SK-N-SH (cell line): ENCODE results near the gene SPTBN1. TPM values are rescaled to one million over a fixed set of nuclear protein-coding genes. Genes with fewer than 3 reads are reported as not detected.

Experiments used
- CTCF ChIA-PET: fragments of 300-600, 350-600 bp; formaldehyde crosslinking; extraction: SDS; loops from one replicate; lab custom pipeline; 2021; lab: Yijun Ruan, JAX
- POLR2A ChIA-PET: fragments of 350-600 bp; sonication (Branson Sonifier 250); formaldehyde crosslinking; extraction: SDS; loops from one replicate; lab custom pipeline; 2020; ENCODE audit warnings: antibody characterized with exemption, inconsistent platforms; lab: Yijun Ruan, JAX
- DNase-seq: peaks from one replicate; pipeline ENCODE4 v3.0.0; 2012
- H2AFZ ChIP-seq: fragments of 200-600 bp; sonication (generic); 2 replicates; pipeline ENCODE4 v1.8.1; 2016; ENCODE audit warnings: antibody characterized with exemption, mild to moderate bottlenecking, low read depth
- H3F3A ChIP-seq: fragments of 200-600 bp; sonication (generic); replicated peaks from 2 replicates; pipeline ENCODE3; 2016; ENCODE audit warnings: antibody characterized with exemption, mild to moderate bottlenecking; ENCODE audit not compliant: insufficient read depth
- H3K27ac ChIP-seq, 2 experiments: fragments of 200-500 bp in 1 of 2; fragments of 200-600 bp in 1 of 2; sonication (Bioruptor generic) in 1 of 2; sonication (generic), shearing (Covaris generic) in 1 of 2; 2 replicates each; pipeline versions ENCODE4 v1.5.1 to v1.6.1; 2014 to 2016; ENCODE audit warnings: low read depth in 2 of 2, inconsistent platforms in 1 of 2, low read length in 1 of 2, mild to moderate bottlenecking in 1 of 2, mixed read lengths in 1 of 2
- H3K27me3 ChIP-seq: fragments of 200-600 bp; sonication (generic), shearing (Covaris generic); 2 replicates; pipeline ENCODE4 v1.6.1; 2016; ENCODE audit warnings: mixed run types; ENCODE audit not compliant: insufficient read depth
- H3K36me3 ChIP-seq, 2 experiments: fragments of 200-500 bp in 1 of 2; fragments of 200-600 bp in 1 of 2; sonication (Bioruptor generic) in 1 of 2; sonication (generic) in 1 of 2; replicated peaks in 1 of 2; 2 replicates each; pipeline versions ENCODE3 to v1.5.1; 2014 to 2016; ENCODE audit warnings: low read length in 1 of 2, mild to moderate bottlenecking in 1 of 2; ENCODE audit not compliant: insufficient read depth in 2 of 2, control insufficient read depth in 1 of 2
- H3K4me1 ChIP-seq, 2 experiments: fragments of 200-500 bp in 1 of 2; fragments of 200-600 bp in 1 of 2; sonication (Bioruptor generic) in 1 of 2; sonication (generic), shearing (Covaris generic) in 1 of 2; 2 replicates each; pipeline versions ENCODE4 v1.5.1 to v1.6.1; 2014 to 2016; ENCODE audit warnings: low read depth in 1 of 2, low read length in 1 of 2, mixed run types in 1 of 2; ENCODE audit not compliant: insufficient read depth in 2 of 2, control insufficient read depth in 1 of 2
- H3K4me2 ChIP-seq: fragments of 200-600 bp; sonication (generic), shearing (Covaris generic); 2 replicates; pipeline ENCODE4 v1.6.1; 2017; ENCODE audit warnings: mixed run types
- H3K4me3 ChIP-seq, 2 experiments: fragments of 200-500 bp in 1 of 2; fragments of 200-600 bp in 1 of 2; sonication (Bioruptor generic) in 1 of 2; sonication (generic), shearing (Covaris generic) in 1 of 2; 2 replicates each; pipeline versions ENCODE4 v1.5.1 to v1.8.1; 2014 to 2016; ENCODE audit warnings: low read depth in 2 of 2, inconsistent platforms in 1 of 2, low read length in 1 of 2, mild to moderate bottlenecking in 1 of 2, mixed read lengths in 1 of 2, moderate library complexity in 1 of 2
- H3K79me2 ChIP-seq: fragments of 200-600 bp; sonication (generic); 2 replicates; pipeline ENCODE4 v1.8.1; 2017; ENCODE audit warnings: mild to moderate bottlenecking; ENCODE audit not compliant: insufficient read depth
- H3K9ac ChIP-seq: fragments of 200-600 bp; sonication (generic); 2 replicates; pipeline ENCODE4 v1.6.1; 2017; ENCODE audit warnings: mixed run types
- H3K9me2 ChIP-seq: fragments of 200-600 bp; sonication (generic); 2 replicates; pipeline ENCODE4 v1.6.1; 2017; ENCODE audit warnings: mixed run types
- H3K9me3 ChIP-seq: fragments of 200-600 bp; sonication (generic); 2 replicates; pipeline ENCODE4 v1.6.1; 2017; ENCODE audit warnings: mixed run types, mild to moderate bottlenecking, moderate library complexity
- H4K20me1 ChIP-seq: fragments of 200-600 bp; sonication (generic); 2 replicates; pipeline ENCODE4 v1.6.1; 2017; ENCODE audit warnings: mild to moderate bottlenecking, mixed run types; ENCODE audit not compliant: insufficient read depth
- ELF1 ChIP-seq: IDR thresholded peaks from 2 replicates; pipeline ENCODE4 v1.4.0; 2012
- EP300 ChIP-seq, 2 experiments: IDR thresholded peaks; 2 replicates each; pipeline versions ENCODE4 v1.4.0 to v1.6.1; 2012; ENCODE audit warnings: borderline replicate concordance in 1 of 2, low read depth in 1 of 2, low read length in 1 of 2
- EZH2phosphoT487 ChIP-seq: fragments of 200-600 bp; sonication (generic); IDR thresholded peaks from 2 replicates; pipeline ENCODE4 v1.6.1; 2017; ENCODE audit warnings: low read depth, mixed run types, mild to moderate bottlenecking, antibody characterized with exemption, moderate library complexity, borderline replicate concordance
- FOSL2 ChIP-seq: IDR thresholded peaks from 2 replicates; pipeline ENCODE4 v1.4.0; 2012; ENCODE audit warnings: low read depth, mild to moderate bottlenecking, moderate library complexity, borderline replicate concordance
- FOXM1 ChIP-seq: IDR thresholded peaks from 2 replicates; pipeline ENCODE4 v1.4.0; 2012; ENCODE audit warnings: low read depth, mild to moderate bottlenecking
- GABPA ChIP-seq: IDR thresholded peaks from 2 replicates; pipeline ENCODE4 v1.4.0; 2012; ENCODE audit warnings: low read depth, mild to moderate bottlenecking
- JUND ChIP-seq: IDR thresholded peaks from 2 replicates; pipeline ENCODE4 v1.4.0; 2012
- RCOR1 ChIP-seq: fragments of 150-350 bp; IDR thresholded peaks from 2 replicates; pipeline ENCODE4 v1.6.1; 2017; ENCODE audit warnings: antibody characterized with exemption, low read length
- RFX5 ChIP-seq: IDR thresholded peaks from 2 replicates; pipeline ENCODE4 v1.6.1; 2012; ENCODE audit warnings: mild to moderate bottlenecking, improper control_type of control experiment, low read length
- SIN3A ChIP-seq: IDR thresholded peaks from 2 replicates; pipeline ENCODE4 v1.6.1; 2012; ENCODE audit warnings: low read depth, mild to moderate bottlenecking, low read length, moderate library complexity, borderline replicate concordance
- TAF1 ChIP-seq: IDR thresholded peaks from 2 replicates; pipeline ENCODE4 v1.6.1; 2012; ENCODE audit warnings: low read depth, mild to moderate bottlenecking, low read length, moderate library complexity, borderline replicate concordance
- TCF12 ChIP-seq: IDR thresholded peaks from 2 replicates; pipeline ENCODE4 v1.4.0; 2012
- TEAD4 ChIP-seq: IDR thresholded peaks from 2 replicates; pipeline ENCODE4 v1.4.0; 2012; ENCODE audit warnings: mild to moderate bottlenecking, borderline replicate concordance; ENCODE audit not compliant: insufficient read depth
- WGBS: methylation state at CpG from one replicate; pipeline ENCODE4 v1.1.6; 2017; ENCODE audit warnings: low lambda C conversion rate; 5-methylcytosine and 5-hydroxymethylcytosine counted together
- polyA plus RNA-seq, 3 experiments: library from polyadenylated mRNA; depleted of rRNA; stranded (reverse); fragments of >200 nt; gene quantifications; 2 replicates each; pipeline ENCODE4 v1.2.3, GENCODE V29; 2012
- TF ChIP-seq, protein P1 (sequence below): IDR thresholded peaks from 2 replicates; pipeline ENCODE4; 2012
- TF ChIP-seq, protein P2 (sequence below): fragments of 200-600 bp; sonication (generic); IDR thresholded peaks from 2 replicates; pipeline ENCODE4 v1.6.1; 2017; ENCODE audit warnings: antibody characterized with exemption, mild to moderate bottlenecking, moderate library complexity
- TF ChIP-seq, protein P3 (sequence below): fragments of 150-350 bp; IDR thresholded peaks from 2 replicates; pipeline ENCODE4 v1.6.1; 2017; ENCODE audit warnings: antibody characterized with exemption, low read length, low read depth, borderline replicate concordance
- TF ChIP-seq, protein P4 (sequence below): fragments of 150-350 bp; IDR thresholded peaks from 2 replicates; pipeline ENCODE4 v1.6.1; 2016; ENCODE audit warnings: mild to moderate bottlenecking, low read depth, low read length

Gene SPTBN1
- polyA plus RNA-seq, 1 of the 3 experiments (the other 2 are of a cell fraction) = 29.1 TPM

DNA sequence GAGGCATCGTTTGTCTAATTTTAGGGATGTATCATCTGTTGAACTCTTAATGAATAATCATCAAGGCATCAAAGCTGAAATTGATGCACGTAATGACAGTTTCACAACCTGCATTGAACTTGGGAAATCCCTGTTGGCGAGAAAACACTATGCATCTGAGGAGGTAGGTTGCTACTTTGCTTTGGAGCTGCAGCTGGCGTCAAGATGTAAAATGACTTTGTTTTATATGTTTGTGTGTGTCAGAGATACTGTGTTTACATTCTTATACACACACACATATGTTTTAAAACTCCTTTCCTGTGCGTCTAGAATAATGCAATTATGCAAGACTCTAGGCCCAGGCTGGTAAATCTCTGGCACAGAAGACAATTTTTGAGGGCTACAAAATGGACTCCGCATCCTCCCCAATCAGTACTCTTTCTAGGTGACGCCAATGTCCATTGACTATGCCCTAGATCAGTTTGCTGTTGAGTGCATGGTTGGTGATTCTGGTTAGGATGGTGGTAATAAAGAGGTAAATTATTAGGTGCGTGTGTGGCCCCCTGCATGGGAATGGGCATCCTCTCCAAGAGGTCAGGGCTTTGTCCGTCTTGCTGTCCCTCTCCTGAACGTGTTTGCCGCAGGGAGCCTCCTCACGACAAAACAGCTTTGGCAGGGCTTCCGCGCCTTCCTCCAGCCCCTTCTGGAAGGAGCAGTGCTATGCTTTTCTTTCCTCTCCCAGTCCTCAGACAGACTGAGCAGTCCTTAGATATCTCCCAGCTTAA lies 199.1 kb downstream of the SPTBN1 start (continued):
- no peak for TF ChIP-seq RFX5

DNA sequence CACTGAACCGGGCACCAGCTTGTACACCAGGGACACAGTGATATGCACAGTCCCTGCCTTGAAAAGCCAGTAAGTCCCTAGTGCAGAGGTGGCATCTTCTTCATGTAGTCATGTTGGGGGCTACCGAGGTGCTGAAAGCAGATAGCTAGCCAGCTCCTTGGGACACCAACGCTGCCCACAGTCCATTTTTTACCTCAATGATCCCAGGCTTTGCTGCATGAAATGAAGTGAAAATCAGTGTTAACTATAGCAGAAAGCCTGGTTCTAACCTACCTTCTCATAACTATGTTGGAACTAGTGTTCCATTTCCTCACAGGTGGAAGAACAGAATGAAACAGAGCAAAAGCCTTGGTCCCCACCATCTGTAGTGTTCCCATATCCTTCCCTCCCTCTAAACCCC lies 200.7 kb downstream of the SPTBN1 start:
- 94% methylated on average over 3 of the region's 3 CpGs for WGBS
- Histone ChIP-seq H4K20me1 (peaks cover 5% of the 10 kb centered on the region; the same call in 1 of the 2 replicates), H3K9ac (no peak overlapping the region), H2AFZ (no peak overlapping the region), H3K27ac (no peak overlapping the region), H3K4me2 (no peak overlapping the region), H3K9me2 (no peaks in the 10 kb centered on the region), H3K9me3 (no peaks in the 10 kb centered on the region), H3K4me3 (no peak overlapping the region), H3K36me3 (peaks cover 84 to 98% of the 10 kb centered on the region in 2 experiments), H3F3A (no peaks in the 10 kb centered on the region), H3K27me3 (no peaks in the 10 kb centered on the region), H3K79me2 (peaks cover 7% of the 10 kb centered on the region), H3K4me1 (peaks cover 0 to 5% of the 10 kb centered on the region in 2 experiments; a peak in 2 of 4 replicates)
- ChIA-PET POLR2A (no interaction called here), CTCF (interaction anchor here (0.6 to 3.0 kb wide), 9 partner anchors 9 to 550 kb away, joined by 3 to 20 read pairs (median 4); no protein-coding TSS in a partner anchor)
- DNase-seq = no peak
- TF ChIP-seq TEAD4 (no peak), GABPA (no peak), RCOR1 (no peak), FOSL2 (no peak), SIN3A (no peak), FOXM1 (no peak), ELF1 (no peak), RFX5 (no peak), TAF1 (no peak), EZH2phosphoT487 (no peak), JUND (no peak), TCF12 (no peak), EP300 (IDR thresholded peaks at IDR 0.05; ENCODE audit: borderline replicate concordance in 1 of 2, low read depth in 1 of 2, low read length in 1 of 2) (no peak)
- TF ChIP-seq, protein P1, sequence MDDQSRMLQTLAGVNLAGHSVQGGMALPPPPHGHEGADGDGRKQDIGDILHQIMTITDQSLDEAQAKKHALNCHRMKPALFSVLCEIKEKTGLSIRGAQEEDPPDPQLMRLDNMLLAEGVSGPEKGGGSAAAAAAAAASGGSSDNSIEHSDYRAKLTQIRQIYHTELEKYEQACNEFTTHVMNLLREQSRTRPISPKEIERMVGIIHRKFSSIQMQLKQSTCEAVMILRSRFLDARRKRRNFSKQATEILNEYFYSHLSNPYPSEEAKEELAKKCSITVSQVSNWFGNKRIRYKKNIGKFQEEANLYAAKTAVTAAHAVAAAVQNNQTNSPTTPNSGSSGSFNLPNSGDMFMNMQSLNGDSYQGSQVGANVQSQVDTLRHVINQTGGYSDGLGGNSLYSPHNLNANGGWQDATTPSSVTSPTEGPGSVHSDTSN = no peak
- TF ChIP-seq, protein P2, sequence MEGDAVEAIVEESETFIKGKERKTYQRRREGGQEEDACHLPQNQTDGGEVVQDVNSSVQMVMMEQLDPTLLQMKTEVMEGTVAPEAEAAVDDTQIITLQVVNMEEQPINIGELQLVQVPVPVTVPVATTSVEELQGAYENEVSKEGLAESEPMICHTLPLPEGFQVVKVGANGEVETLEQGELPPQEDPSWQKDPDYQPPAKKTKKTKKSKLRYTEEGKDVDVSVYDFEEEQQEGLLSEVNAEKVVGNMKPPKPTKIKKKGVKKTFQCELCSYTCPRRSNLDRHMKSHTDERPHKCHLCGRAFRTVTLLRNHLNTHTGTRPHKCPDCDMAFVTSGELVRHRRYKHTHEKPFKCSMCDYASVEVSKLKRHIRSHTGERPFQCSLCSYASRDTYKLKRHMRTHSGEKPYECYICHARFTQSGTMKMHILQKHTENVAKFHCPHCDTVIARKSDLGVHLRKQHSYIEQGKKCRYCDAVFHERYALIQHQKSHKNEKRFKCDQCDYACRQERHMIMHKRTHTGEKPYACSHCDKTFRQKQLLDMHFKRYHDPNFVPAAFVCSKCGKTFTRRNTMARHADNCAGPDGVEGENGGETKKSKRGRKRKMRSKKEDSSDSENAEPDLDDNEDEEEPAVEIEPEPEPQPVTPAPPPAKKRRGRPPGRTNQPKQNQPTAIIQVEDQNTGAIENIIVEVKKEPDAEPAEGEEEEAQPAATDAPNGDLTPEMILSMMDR = no peak
- TF ChIP-seq, protein P3, sequence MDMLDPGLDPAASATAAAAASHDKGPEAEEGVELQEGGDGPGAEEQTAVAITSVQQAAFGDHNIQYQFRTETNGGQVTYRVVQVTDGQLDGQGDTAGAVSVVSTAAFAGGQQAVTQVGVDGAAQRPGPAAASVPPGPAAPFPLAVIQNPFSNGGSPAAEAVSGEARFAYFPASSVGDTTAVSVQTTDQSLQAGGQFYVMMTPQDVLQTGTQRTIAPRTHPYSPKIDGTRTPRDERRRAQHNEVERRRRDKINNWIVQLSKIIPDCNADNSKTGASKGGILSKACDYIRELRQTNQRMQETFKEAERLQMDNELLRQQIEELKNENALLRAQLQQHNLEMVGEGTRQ = no peak
- TF ChIP-seq, protein P4, sequence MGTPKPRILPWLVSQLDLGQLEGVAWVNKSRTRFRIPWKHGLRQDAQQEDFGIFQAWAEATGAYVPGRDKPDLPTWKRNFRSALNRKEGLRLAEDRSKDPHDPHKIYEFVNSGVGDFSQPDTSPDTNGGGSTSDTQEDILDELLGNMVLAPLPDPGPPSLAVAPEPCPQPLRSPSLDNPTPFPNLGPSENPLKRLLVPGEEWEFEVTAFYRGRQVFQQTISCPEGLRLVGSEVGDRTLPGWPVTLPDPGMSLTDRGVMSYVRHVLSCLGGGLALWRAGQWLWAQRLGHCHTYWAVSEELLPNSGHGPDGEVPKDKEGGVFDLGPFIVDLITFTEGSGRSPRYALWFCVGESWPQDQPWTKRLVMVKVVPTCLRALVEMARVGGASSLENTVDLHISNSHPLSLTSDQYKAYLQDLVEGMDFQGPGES = no peak
